ENCODE results near the gene GPANK1.
A peak's percentile ranks its signal among the peaks of the same experiment; 100 is the strongest.

The GPANK1 gene

GRCh38 chr6:31617010-31617409, 47.8 kb downstream of the GPANK1 start:
- H3K36me3 Mint-ChIP-seq (ENCODE audit: low read depth): peaks cover 63% of the 10 kb centered on the region
- H3K27me3 Mint-ChIP-seq: no peaks in the 10 kb centered on the region
- H3K27ac Mint-ChIP-seq: peak overlapping the region; percentile 95
- H3K4me3 Mint-ChIP-seq: peak overlapping the region; percentile 98
- intact Hi-C loops (cut with micrococcal nuclease): no loop called here
- H3K4me1 Mint-ChIP-seq (ENCODE audit: low read depth): peaks cover 65% of the 10 kb centered on the region
- no peaks in the 10 kb centered on the region for H3K9me3 Mint-ChIP-seq

- no peaks in the 10 kb centered on the region for H3K9me3 Mint-ChIP-seq
- H3K4me3 Mint-ChIP-seq: peak overlapping the region; percentile 98
- no peaks in the 10 kb centered on the region for H3K27me3 Mint-ChIP-seq
- H3K27ac Mint-ChIP-seq: peak overlapping the region; percentile 95
- H3K36me3 Mint-ChIP-seq (ENCODE audit: low read depth): peaks cover 52% of the 10 kb centered on the region
- peaks cover 67% of the 10 kb centered on the region for H3K4me1 Mint-ChIP-seq (ENCODE audit: low read depth)
- intact Hi-C loops (cut with micrococcal nuclease): no loop called here
These were observed 49.0 kb downstream of the GPANK1 start for GRCh38 chr6:31615748-31616147.

GRCh38 chr6:31614684-31615578, 49.9 kb downstream of the GPANK1 start, which contains the start of gene AIF1:
TSS of gene AIF1 (plus strand) at chr6:31615234. CDS start at chr6:31615330, 96 bp downstream.
- intact Hi-C loops (cut with micrococcal nuclease): no loop called here
- Mint-ChIP-seq H3K4me1 (ENCODE audit: low read depth) (peaks cover 76% of the 10 kb centered on the region), H3K9me3 (no peaks in the 10 kb centered on the region), H3K27me3 (no peaks in the 10 kb centered on the region), H3K36me3 (ENCODE audit: low read depth) (peaks cover 44% of the 10 kb centered on the region), H3K4me3 (peak within 1 kb of the TSS; percentile 98), H3K27ac (peak within 1 kb of the TSS; percentile 95)

- peaks cover 76% of the 10 kb centered on the region for H3K4me1 Mint-ChIP-seq (ENCODE audit: low read depth)
- intact Hi-C loops (cut with micrococcal nuclease): no loop called here
- peaks cover 43% of the 10 kb centered on the region for H3K36me3 Mint-ChIP-seq (ENCODE audit: low read depth)
- peak overlapping the region; percentile 95 for H3K27ac Mint-ChIP-seq
- peak overlapping the region; percentile 98 for H3K4me3 Mint-ChIP-seq
- no peaks in the 10 kb centered on the region for H3K27me3 Mint-ChIP-seq
- H3K9me3 Mint-ChIP-seq: no peaks in the 10 kb centered on the region
These were observed 50.6 kb downstream of the GPANK1 start for GRCh38 chr6:31614075-31614619.

Measured in dendritic cell treated with granulocyte-macrophage colony-stimulating factor and Interleukin-4, amounts not matched to agents 40 ng/mL and 50 ng/mL, for 4 days (primary cell).